ENCODE data around the gene PSMD3. TPM values are rescaled to one million over a fixed set of nuclear protein-coding genes. Genes with fewer than 3 reads are reported as not detected.
A peak's percentile ranks its signal among the peaks of the same experiment; 100 is the strongest.

The PSMD3 gene
- total RNA-seq, 1 donor from 2014 or later: 88.0 TPM

DNA sequence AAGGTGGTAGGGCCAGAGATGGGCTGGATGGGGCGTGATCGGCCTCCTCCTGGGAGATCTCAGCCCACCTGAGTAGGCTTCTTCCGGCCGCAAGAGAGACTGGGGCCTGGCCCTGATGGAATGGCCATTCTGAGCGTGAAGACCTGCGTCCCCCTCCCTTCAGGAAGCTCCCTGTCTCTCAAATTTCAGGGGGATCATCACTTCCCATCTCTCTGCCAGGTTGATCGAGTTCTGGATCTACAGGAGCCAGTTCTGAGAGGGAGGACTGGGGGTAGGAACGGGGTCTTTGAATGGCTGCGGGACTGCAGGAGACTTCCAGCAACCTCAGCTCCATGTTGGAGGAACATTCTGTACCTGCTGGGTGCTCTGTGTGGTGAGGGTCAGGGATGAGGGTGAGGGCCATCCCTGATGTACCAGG, 27.1 kb upstream of the PSMD3 start:
- intact Hi-C loops (cut with DNase I): no loop called here
- DNase-seq: no peak
- ATAC-seq (ENCODE audit: poor library complexity): no peak

DNA sequence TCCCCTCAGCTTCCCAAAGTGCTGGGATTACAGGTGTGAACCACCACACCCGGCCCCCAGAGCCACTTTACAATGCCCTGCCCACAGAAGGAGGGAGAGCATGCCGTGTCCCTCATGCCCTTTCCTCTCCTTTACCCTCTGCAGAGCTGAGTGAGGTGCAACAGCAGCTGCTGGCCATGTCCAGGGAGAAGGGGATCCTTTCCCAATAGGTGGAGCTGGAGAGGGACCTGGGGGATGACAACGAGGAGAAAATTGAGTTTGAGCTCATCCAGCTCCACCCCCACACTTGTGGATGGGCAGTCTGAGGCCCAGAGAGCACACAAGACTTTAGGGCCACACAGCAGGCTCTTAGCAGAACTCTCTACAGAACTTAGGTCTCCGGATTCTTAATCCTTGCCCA, 25.7 kb upstream of the PSMD3 start:
- intact Hi-C loops (cut with DNase I): loop anchor here (5.0 kb wide), 1 partner anchor 38 kb away; the partner anchor contains the start of gene GSDMB
- DNase-seq (no peak), ATAC-seq (ENCODE audit: poor library complexity) (no peak)

DNA sequence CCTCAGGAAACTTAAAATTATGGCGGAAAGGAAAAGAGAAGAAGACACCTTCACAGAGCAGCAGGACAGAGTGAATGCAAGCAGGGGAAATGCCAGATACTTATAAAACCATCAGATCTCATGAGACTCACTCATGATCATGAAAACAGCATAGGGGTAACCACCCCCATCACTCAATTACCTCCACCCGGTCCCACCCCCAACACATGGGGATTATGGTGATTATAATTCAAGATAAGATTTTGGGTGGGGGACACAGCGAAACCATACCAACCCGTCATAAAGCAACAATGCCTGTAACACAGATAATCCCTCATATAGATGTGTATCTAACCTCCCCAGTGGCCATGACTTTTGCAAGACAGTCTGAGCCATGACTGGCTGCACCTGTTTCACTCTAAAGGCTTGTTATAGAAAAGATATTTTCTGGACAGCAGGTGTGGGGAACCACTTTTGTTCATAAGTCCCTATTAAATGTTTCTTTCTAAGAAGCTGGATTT, 24.8 kb upstream of the PSMD3 start:
- DNase-seq (no peak), ATAC-seq (ENCODE audit: poor library complexity) (no peak)
- intact Hi-C loops (cut with DNase I): loop anchor here (5.0 kb wide), 1 partner anchor 38 kb away; the partner anchor contains the start of gene GSDMB

DNA sequence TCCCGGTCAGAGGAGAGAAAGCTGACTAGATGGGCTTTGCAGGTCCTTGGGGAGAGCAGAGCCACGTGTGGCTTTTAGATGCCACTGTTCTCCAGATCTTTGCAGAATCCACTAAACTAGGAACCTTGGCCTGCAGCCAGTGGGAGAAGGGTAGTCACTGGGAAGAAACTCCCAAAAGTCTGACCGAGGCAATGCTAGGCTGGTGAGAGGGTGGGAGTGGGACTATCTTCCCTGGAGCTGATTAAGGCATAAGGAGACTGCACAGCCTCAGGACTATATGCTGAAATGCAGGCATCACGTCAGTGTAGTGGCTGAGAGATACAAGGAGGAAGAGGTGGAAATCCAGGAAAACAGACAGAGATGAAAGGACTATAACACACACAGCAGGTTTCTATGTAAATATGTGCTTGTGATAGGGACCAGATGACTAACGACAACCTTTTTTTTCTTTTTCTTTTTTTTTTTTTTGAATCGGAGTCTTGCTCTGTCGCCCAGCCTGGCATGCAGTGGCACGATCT, 20.0 kb upstream of the PSMD3 start:
- DNase-seq (no peak), ATAC-seq (ENCODE audit: poor library complexity) (no peak)
- intact Hi-C loops (cut with DNase I): no loop called here

DNA sequence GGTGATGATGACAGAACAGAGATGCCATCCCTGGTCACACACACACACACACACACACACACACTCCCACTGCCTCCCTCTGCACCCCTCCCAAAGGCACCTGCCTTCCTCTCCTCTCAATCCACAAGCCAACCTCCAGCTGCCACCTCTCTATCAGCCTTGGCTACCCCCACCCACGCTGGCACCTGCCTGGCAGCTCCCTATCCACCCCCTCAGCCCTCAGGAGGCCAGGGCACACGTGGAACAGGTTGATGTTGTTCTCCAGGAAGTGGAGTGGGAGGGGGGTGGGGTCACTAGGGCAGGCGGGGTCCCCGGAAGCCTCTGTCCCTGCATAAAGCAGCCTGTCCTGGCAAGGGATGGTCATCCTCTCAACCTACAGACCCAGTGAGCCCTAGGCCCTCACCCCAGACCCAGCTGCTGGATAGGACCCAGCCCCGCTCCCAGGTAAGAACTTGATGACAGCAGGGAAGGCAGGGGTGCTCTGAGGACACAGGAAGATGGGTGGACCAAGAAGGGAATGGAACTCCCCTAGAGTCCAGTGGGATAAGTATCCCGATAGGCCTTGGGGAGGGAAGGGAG, 17.9 kb upstream of the PSMD3 start, which contains the start of gene GSDMA:
Gene GSDMA, plus strand, starts transcription at position 363 of the 579 bp plus-strand sequence. CDS start 2,684 bp downstream, outside the sequence.
- intact Hi-C loops (cut with DNase I): no loop called here
- no peak for ATAC-seq (ENCODE audit: poor library complexity)
- peak; percentile 17 for DNase-seq

DNA sequence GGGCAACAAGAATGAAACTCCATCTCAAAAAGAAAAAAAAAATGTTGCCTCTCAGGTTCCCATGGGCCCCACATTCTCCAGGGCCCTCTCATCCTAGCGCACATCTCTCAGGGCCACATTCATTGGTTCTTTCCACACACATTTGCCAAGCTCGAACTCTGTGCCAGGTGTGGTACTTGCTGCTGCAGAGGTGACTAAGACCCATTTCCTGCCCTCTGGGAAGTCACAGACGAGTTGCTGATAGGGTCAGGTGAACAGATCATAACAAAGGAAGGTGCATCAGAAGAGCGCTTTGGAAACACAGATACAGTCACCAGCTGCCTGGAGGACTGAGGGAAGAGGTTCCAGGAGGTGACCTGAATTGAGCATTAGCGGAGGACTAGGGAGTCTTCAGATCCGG, 16.8 kb upstream of the PSMD3 start:
- DNase-seq: no peak
- no peak for ATAC-seq (ENCODE audit: poor library complexity)
- intact Hi-C loops (cut with DNase I): no loop called here

DNA sequence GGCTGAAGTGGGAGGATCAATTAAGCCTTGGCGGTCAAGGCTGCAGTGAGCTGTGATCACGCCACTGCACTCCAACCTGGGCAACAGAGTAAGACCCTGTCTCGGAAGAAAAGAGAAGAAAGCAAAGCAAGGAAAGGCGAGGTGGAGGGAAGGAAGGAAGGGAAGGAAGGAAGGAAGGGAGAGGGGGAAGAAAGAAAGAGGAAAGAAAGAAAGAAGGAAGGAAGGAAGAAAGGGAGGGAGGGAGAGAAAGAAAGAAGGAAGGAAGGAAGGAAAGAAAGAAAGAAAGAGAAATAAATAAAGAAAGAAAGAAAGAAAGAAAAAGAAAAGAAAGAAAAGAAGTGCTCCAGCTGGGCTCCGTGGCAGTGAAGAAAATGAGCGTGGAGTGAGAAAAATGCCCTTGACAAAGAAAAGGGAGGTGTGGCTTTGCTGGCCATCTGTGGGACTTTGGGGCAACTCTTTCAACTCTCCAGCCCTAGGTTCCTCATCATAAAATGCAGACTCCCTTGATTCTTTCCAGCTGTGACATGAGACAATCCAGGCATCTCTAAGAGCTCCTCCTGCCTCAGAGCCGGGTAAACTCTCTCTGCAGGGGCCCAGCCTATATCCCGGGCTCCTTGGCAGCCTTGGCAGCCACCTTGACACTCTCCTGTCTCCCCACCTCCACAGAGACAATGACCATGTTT, 15.4 kb upstream of the PSMD3 start:
- ATAC-seq (ENCODE audit: poor library complexity) (no peak), DNase-seq (no peak)
- intact Hi-C loops (cut with DNase I): no loop called here

DNA sequence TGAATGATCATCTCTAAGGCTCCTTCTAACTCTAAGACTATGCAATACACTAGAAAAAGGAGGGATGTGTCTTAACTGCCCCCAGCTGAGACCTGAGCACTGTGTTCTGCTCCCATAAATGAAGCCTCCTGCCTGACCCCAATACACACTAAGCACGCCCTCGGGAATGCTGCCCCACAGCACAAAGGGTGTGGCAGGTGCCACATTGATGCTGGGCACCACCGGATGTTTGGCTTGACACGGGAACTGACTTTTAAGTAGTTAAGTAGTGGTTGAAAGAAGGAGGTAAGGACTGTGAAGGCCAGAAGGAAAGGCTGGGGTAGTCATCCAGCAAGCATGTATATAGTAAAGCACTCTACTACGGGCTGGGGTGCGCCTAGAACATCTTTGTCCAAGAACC, 13.8 kb upstream of the PSMD3 start:
- intact Hi-C loops (cut with DNase I): no loop called here
- DNase-seq (peak; percentile 14), ATAC-seq (ENCODE audit: poor library complexity) (no peak)

DNA sequence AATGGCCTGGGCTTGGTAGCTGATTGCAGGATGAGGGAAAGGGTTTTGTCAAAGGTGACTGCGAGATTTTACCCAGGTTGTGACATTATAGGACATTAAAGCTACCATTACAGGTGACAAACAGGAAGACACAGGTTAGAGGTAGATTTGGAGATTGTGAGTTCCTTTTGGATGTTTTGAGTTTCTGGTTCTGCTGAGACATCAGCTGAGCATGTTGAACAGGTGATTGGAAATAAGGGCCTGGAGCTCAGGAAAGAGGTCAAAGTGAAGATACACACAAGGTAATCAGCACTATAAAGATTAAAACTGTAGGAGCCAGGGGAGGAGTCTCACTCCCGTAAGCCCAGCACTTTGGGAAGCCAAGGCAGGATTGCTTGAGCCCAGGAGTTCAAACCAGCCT, 11.8 kb upstream of the PSMD3 start:
- no peak for DNase-seq
- no peak for ATAC-seq (ENCODE audit: poor library complexity)
- intact Hi-C loops (cut with DNase I): no loop called here

DNA sequence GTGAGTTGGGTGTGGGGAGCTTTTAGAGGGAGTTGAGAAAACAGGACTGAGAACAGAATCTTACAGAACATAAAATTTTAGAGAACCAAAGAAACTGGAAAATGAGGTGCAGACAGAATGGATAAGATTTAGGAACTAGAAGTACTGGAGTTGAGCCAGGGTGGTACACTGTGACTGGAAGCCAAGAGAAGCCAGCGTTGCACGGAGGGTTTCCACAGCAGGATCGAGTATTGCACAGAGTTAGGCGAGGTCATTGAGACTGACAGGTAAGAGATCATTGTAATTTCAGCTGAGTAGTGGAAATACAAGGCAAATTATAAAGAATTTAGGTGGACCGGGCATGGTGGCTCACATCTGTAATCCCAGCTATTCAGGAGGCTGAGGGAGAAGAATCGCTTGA, 11.2 kb upstream of the PSMD3 start:
- DNase-seq: peak; percentile 20
- ATAC-seq (ENCODE audit: poor library complexity): no peak
- intact Hi-C loops (cut with DNase I): no loop called here

DNA sequence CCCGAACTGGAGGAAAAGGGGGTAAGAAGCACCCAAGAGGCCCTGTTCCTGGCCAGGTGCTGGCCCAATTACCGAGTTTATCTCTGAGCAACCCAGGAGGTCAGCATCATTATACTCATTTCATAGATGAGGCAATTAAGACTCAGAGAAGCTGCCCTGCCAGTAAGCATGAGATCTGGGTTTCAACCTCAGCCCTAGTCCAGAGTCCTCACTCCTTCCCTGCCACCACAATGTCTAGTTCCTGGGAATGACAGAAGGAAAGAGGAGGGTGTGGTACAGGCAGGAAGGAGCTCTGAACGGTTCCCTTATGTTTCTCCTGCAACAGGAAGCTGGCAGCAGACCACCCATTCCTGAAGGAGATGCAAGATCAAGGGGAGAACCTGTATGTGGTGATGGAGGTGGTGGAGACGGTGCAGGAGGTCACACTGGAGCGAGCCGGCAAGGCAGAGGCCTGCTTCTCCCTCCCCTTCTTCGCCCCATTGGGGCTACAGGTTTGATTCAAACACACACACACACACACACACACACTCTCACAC, 10.4 kb upstream of the PSMD3 start:
- intact Hi-C loops (cut with DNase I): no loop called here
- DNase-seq (no peak), ATAC-seq (ENCODE audit: poor library complexity) (no peak)

DNA sequence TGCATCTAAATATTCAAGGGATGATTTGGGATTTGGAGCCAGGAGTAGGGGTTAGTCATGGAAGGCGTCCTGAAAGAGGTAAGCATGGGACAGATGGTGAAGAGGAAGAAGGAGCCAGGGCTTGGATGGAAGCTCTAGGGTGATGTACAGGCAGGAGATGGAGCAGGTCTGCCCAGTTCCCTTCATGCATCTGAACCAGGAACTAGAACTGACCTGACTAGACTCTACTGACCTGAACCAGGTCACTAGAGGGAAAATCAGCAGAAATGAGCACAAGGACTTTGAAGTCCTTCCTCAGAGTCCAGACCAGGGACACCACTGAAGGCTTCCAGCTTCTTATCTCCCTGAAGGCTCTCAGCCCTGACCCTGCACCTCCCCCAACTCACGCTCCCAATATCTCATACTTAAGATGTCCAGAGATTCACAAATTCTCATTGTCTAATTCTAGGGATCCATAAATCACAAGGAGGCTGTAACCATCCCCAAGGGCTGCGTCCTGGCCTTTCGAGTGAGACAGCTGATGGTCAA, 9.5 kb upstream of the PSMD3 start:
- intact Hi-C loops (cut with DNase I): no loop called here
- ATAC-seq (ENCODE audit: poor library complexity) (no peak), DNase-seq (no peak)

DNA sequence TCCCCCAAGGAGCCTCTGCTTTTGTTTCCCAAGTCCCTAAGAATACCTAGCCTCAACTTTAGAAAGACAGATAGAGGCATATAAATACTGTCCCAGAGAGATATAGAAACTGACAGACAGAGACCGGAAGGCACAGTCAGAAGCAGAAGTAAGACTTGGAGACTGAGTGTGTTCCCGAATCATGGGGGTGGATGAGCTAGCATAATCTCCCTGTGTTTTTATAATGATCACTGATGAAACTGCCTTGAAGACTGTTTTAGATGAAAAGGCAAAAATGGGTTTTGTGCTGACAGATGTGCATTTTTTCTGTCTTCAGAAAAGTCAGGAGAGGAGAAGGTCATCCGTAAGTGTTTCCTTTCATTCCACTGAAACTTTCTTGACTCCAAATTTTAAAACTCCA, 8.3 kb upstream of the PSMD3 start:
- intact Hi-C loops (cut with DNase I): no loop called here
- DNase-seq (no peak), ATAC-seq (ENCODE audit: poor library complexity) (peak; percentile 39)

DNA sequence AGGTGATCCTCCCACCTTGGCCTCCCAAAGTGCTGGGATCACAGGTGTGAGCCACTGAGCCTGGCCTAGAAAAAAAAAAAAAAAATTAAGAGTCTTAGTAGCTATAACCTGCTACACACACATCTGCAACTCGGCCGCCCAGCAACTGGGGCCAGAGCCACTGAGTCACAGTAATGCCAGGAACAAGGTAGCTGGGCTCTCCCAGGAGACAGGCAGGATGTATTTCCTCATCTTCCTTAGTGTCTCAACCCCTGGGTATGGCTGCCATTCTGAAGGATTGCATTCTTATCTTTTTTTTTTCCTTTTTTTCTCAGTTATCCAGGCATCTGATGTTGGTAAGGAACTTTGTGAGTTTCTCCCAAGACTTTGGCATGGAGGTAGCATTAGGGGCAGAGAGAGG, 7.1 kb upstream of the PSMD3 start:
- DNase-seq (no peak), ATAC-seq (ENCODE audit: poor library complexity) (no peak)
- intact Hi-C loops (cut with DNase I): no loop called here

DNA sequence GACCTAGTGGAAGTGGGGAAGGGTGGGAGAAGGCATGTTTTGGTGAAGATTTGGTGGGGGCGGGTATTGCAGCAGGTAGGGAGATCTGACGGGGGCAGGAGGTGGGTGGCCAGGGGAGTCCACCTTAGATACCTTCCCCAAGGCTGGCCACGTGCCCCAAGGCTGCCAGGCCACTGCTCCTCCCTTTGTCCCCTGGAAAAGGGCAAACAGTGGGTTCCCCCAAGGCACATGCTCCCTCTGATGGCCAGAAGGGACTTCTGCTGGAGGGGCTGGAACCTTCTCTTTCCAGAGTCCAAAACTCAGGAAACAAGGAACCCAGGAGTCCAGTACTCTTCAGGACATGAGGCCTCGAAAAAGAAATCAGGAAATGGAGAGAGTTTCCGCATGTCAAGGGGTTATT, 6.2 kb upstream of the PSMD3 start:
- DNase-seq (no peak), ATAC-seq (ENCODE audit: poor library complexity) (no peak)
- intact Hi-C loops (cut with DNase I): no loop called here

DNA sequence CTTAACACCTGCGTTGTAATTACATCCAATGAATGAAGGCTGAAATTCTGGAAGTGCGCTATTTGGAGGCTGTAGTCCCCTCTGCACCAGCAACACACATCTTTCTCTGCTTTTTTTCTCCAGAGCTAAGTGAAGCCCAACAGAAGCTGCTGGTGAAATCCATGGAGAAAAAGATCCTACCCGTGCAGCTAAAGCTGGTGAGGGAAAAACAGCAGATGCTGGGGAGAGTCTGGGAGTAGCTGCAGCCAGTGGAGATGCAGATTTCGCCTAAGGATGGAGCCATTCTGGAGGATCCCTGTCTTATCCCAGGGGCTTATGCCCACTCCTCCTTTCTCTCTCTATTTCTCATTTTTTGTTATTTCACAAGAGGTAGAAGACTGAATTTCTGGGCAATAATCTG, 4.8 kb upstream of the PSMD3 start:
- ATAC-seq (ENCODE audit: poor library complexity): no peak
- intact Hi-C loops (cut with DNase I): no loop called here
- no peak for DNase-seq

DNA sequence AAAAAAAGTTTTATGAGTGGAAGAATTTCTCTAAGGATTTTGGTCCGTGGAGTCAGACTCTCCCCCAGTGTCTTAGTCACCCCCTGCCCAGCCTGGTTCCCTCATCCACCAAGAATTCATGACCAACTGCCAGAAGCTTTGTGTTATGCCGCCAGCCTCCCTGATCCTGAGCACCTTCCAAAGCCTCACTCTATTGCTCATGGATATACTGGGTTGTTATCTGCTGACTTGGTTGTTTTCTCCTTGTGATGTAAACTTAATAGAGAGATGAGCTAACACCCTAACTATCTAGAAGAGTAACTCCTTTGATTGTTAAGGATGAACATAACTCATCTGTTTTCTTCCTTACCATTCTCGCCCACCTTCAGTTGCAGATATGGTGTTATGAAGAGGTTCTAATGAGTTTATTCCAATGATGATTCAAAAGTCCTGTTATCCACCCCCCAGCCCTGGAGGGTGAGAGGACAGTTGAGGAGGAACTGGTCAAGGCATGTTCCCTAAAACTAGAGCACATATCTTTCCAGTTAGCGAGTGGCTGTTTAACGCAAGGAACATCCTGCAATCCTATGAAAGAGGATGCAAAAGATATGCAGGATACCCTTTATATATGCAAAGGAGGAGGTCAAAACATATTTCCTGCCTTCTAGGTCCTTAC, 1.5 kb upstream of the PSMD3 start:
- no peak for ATAC-seq (ENCODE audit: poor library complexity)
- intact Hi-C loops (cut with DNase I): no loop called here
- DNase-seq: no peak

DNA sequence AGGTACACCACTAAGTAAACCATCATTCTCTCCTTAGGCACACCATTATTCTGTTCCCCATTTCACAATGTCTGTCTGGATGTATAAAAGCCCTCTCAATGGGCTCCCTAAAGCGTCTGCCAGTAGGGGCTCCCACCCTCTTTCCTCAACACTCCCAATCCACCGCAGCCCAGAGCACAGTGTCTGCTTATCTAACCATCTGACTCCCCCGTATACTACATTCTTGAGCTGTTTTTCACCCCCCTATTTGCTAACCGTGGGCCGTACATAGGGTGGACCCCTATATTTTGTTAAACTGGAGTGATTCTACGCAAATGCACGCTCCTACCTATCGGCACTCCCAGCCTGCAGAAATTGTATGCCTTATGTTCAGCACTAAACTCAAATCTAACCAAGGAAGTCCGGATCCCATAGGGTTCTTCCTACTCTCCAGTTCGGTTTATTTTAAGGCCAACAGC, 685 bp upstream of the PSMD3 start:
- ATAC-seq (ENCODE audit: poor library complexity) (peak; percentile 18), DNase-seq (no peak)
- intact Hi-C loops (cut with DNase I): no loop called here

DNA sequence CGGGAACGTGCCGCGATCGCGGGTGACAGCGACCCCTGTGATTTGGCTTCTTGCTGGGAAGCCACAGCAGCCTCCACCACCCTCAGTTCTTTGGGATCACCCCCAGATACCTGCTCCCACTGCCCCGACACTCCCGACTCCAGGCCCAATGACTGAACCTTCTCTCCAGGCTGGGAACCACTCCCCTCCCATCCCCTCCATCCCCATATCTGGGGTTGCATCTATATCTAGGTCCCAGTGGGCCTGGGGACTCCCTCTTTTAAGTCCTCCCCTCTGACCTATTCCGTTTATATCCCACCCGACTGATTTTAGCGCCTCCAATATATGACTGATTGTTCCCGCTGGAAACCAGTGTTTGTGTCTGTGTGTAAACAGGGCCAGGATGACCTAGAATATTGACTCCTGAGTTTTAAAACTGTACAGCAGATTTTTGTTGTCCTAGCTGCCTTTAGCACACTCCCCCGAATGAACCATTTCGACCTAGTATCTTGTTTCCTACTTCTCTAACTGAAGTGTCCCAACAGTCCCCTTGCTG, 667 bp downstream of the PSMD3 start:
- ATAC-seq (ENCODE audit: poor library complexity): peak; percentile 6
- intact Hi-C loops (cut with DNase I): no loop called here
- no peak for DNase-seq
